HEK293 (cell line): ENCODE results near the gene EYA2.

Experiments
- CTCF ChIA-PET: fragments of 350-600 bp; formaldehyde crosslinking; extraction: SDS; loops from one replicate; lab custom pipeline; 2021; ENCODE audit warnings: antibody characterized with exemption; lab: Yijun Ruan, JAX
- POLR2A ChIA-PET: fragments of 300-600 bp; formaldehyde crosslinking; extraction: SDS; loops from one replicate; lab custom pipeline; 2020; ENCODE audit warnings: antibody characterized with exemption, inconsistent platforms; lab: Yijun Ruan, JAX
- H3K27ac ChIP-seq: fragments of 200-500 bp; sonication (Bioruptor generic); 2 replicates; pipeline ENCODE4 v1.5.1; 2014; ENCODE audit warnings: low read depth, low read length, control low read depth, inconsistent platforms; ENCODE audit errors: extremely low read depth
- H3K36me3 ChIP-seq, 2 experiments: fragments of 200-500 bp in 1 of 2; sonication (Bioruptor generic) in 1 of 2; 1 replicate in 1 of 2; 2 replicates in 1 of 2; pipeline ENCODE4 v1.5.1; 2014 to 2017; ENCODE audit warnings: inconsistent platforms in 2 of 2, low read length in 2 of 2; ENCODE audit not compliant: control insufficient read depth in 2 of 2, insufficient read depth in 1 of 2
- H3K4me1 ChIP-seq: fragments of 200-500 bp; sonication (Bioruptor generic); 2 replicates; pipeline ENCODE4 v1.5.1; 2014; ENCODE audit warnings: mild to moderate bottlenecking, low read length, inconsistent platforms; ENCODE audit not compliant: control insufficient read depth, insufficient read depth
- H3K4me3 ChIP-seq: 2 replicates; pipeline ENCODE4 v1.5.1; 2011; ENCODE audit warnings: low read depth, mild to moderate bottlenecking, control low read depth, low read length, moderate library complexity
- H3K9me3 ChIP-seq: fragments of 200-500 bp; sonication (Bioruptor generic); 2 replicates; pipeline ENCODE4 v1.5.1; 2014; ENCODE audit warnings: low read depth, low read length, inconsistent platforms; ENCODE audit not compliant: control insufficient read depth, insufficient read depth
- CTCF ChIP-seq: fragments of 450-650 bp; formaldehyde crosslinking; IDR thresholded peaks from 2 replicates; pipeline ENCODE4 v1.5.1; 2016; ENCODE audit warnings: missing biosample characterization, missing genetic modification characterization
- OSR2 ChIP-seq: fragments of 450-650 bp; formaldehyde crosslinking; IDR thresholded peaks from 2 replicates; pipeline ENCODE4 v1.5.1; 2016; ENCODE audit warnings: missing biosample characterization, missing genetic modification characterization
- REPIN1 ChIP-seq: fragments of 450-650 bp; formaldehyde crosslinking; IDR thresholded peaks from 2 replicates; pipeline ENCODE4 v1.5.1; 2017; ENCODE audit warnings: missing biosample characterization, missing genetic modification characterization, low read depth
- SCRT2 ChIP-seq: fragments of 450-650 bp; formaldehyde crosslinking; IDR thresholded peaks from 2 replicates; pipeline ENCODE4 v1.5.1; 2016; ENCODE audit warnings: missing biosample characterization, missing genetic modification characterization
- ZBTB17 ChIP-seq: fragments of 450-650 bp; formaldehyde crosslinking; IDR thresholded peaks from 2 replicates; pipeline ENCODE4 v1.5.1; 2016; ENCODE audit warnings: missing biosample characterization, missing genetic modification characterization
- ZBTB8A ChIP-seq: fragments of 450-650 bp; formaldehyde crosslinking; IDR thresholded peaks from 2 replicates; pipeline ENCODE4 v1.5.1; 2016; ENCODE audit warnings: missing biosample characterization, missing genetic modification characterization
- ZEB2 ChIP-seq: fragments of 450-650 bp; formaldehyde crosslinking; IDR thresholded peaks from 2 replicates; pipeline ENCODE4 v1.5.1; 2016; ENCODE audit warnings: missing biosample characterization, missing genetic modification characterization
- ZFP69B ChIP-seq: fragments of 450-650 bp; formaldehyde crosslinking; IDR thresholded peaks from 2 replicates; pipeline ENCODE4 v1.5.1; 2016; ENCODE audit warnings: missing biosample characterization, missing genetic modification characterization
- ZNF121 ChIP-seq: fragments of 450-650 bp; formaldehyde crosslinking; IDR thresholded peaks from 2 replicates; pipeline ENCODE4 v1.5.1; 2016; ENCODE audit warnings: missing biosample characterization, missing genetic modification characterization
- ZNF18 ChIP-seq: fragments of 450-650 bp; formaldehyde crosslinking; IDR thresholded peaks from 2 replicates; pipeline ENCODE4 v1.5.1; 2016; ENCODE audit warnings: missing biosample characterization, missing genetic modification characterization
- ZNF2 ChIP-seq: fragments of 450-650 bp; formaldehyde crosslinking; IDR thresholded peaks from 2 replicates; pipeline ENCODE4 v1.5.1; 2016; ENCODE audit warnings: missing biosample characterization, missing genetic modification characterization
- ZNF274 ChIP-seq, 2 experiments: fragments of 200-500 bp in 1 of 2; fragments of 450-650 bp in 1 of 2; sonication (Bioruptor generic) in 1 of 2; formaldehyde crosslinking in 1 of 2; IDR thresholded peaks; 2 replicates each; pipeline versions ENCODE4 v1.5.1 to v1.6.1; 2014 to 2016; ENCODE audit warnings: borderline replicate concordance in 1 of 2, inconsistent platforms in 1 of 2, low read length in 1 of 2, missing biosample characterization in 1 of 2, missing genetic modification characterization in 1 of 2
- ZNF37A ChIP-seq: fragments of 450-650 bp; IDR thresholded peaks from 2 replicates; pipeline ENCODE4 v1.5.1; 2018; ENCODE audit warnings: missing biosample characterization, missing genetic modification characterization
- ZNF510 ChIP-seq: fragments of 450-650 bp; formaldehyde crosslinking; IDR thresholded peaks from 2 replicates; pipeline ENCODE4 v1.5.1; 2018; ENCODE audit warnings: mild to moderate bottlenecking, missing genetic modification characterization, missing biosample characterization; ENCODE audit not compliant: insufficient replicate concordance
- ZNF561 ChIP-seq: fragments of 450-650 bp; IDR thresholded peaks from 2 replicates; pipeline ENCODE4 v1.5.1; 2018; ENCODE audit warnings: missing biosample characterization, missing genetic modification characterization, borderline replicate concordance
- ZNF580 ChIP-seq: fragments of 450-650 bp; formaldehyde crosslinking; IDR thresholded peaks from 2 replicates; pipeline ENCODE4 v1.5.1; 2016; ENCODE audit warnings: missing biosample characterization, missing genetic modification characterization
- ZNF600 ChIP-seq: fragments of 450-650 bp; formaldehyde crosslinking; IDR thresholded peaks from 2 replicates; pipeline ENCODE4 v1.5.1; 2016; ENCODE audit warnings: missing biosample characterization, missing genetic modification characterization
- ZNF654 ChIP-seq: fragments of 450-650 bp; formaldehyde crosslinking; IDR thresholded peaks from 2 replicates; pipeline ENCODE4 v1.5.1; 2016; ENCODE audit warnings: low read depth, missing biosample characterization, missing genetic modification characterization
- TF ChIP-seq, protein P1 (sequence below): fragments of 450-650 bp; formaldehyde crosslinking; IDR thresholded peaks from 2 replicates; pipeline ENCODE4; 2016; ENCODE audit warnings: missing biosample characterization, missing genetic modification characterization
- TF ChIP-seq, protein P2 (sequence below): fragments of 450-650 bp; formaldehyde crosslinking; IDR thresholded peaks from 2 replicates; pipeline ENCODE4 v1.5.1; 2016; ENCODE audit warnings: missing biosample characterization, missing genetic modification characterization, low read depth
- TF ChIP-seq, protein P3 (sequence below): fragments of 450-650 bp; formaldehyde crosslinking; IDR thresholded peaks from 2 replicates; pipeline ENCODE4 v1.5.1; 2016; ENCODE audit warnings: missing biosample characterization, missing genetic modification characterization

EYA2 gene

GRCh38 chr20:47195573-47195972, 300.9 kb downstream of the EYA2 start (continued):
- TF ChIP-seq CTCF (tag by site-specific recombination): no peak
- TF ChIP-seq ZNF121 (tag by site-specific recombination): no peak
- no peak for TF ChIP-seq ZNF580 (tag by site-specific recombination)
- TF ChIP-seq OSR2 (tag by site-specific recombination): no peak
- TF ChIP-seq, protein P1, sequence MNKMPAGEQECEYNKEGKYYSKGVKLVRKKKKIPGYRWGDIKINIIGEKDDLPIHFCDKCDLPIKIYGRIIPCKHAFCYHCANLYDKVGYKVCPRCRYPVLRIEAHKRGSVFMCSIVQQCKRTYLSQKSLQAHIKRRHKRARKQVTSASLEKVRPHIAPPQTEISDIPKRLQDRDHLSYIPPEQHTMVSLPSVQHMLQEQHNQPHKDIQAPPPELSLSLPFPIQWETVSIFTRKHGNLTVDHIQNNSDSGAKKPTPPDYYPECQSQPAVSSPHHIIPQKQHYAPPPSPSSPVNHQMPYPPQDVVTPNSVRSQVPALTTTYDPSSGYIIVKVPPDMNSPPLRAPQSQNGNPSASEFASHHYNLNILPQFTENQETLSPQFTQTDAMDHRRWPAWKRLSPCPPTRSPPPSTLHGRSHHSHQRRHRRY (tag by site-specific recombination): no peak
- no peak for TF ChIP-seq ZBTB17
- TF ChIP-seq ZNF18: no peak
- TF ChIP-seq ZNF654 (tag by site-specific recombination): no peak
- no peak for TF ChIP-seq REPIN1
- no peak for TF ChIP-seq ZNF510

DNA sequence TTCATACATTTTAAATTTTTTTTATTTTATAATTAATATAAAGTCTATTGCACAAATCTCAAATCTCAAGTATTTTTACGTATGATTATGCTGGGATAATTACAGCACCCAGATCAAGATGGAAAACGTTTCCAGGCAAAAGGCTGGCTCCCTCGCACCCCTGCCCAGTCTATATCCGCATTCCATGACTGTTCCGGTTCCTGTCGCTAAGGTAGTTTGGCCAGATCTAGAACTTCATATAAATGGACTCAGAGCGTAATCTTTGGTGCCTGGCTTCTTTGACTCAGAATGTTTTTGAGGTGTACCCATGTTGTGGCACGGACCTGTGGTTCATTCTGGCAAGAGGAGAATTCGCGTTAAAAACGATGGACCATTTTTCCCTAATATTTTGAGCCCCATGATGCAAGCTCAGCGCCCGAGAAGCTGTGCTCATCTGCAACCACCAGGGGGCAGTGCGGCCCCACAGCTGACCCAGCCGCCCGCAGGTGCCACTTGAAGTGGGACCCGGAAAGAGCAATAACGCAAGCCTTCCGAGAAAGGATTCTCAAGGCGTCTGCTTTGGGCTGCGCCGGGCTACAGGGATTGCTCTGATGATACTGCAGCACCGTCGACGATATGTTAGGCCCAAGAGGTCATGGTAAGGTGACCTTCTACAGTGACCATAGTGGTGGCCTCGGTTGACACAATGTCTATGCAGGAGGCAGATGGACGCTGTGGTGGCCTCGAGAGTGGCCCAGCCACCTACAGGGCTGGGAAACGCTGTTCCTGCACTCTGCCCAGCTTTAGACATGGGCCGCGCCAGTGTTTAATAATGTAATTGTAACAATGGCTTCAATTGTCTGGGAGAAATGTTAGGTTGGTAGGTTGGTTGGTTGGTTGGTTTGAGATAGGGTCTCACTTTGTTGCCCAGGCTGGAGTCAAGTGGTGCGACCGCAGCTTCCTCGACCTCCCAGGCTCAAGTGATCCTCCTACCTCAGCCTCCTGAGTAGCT, 301.7 kb downstream of the EYA2 start:
- CTCF ChIA-PET: interaction anchor here (0.6 to 4.2 kb wide), 13 partner anchors 9 to 1098 kb away, joined by 3 to 60 read pairs (median 4); no protein-coding TSS in a partner anchor
- POLR2A ChIA-PET: no interaction called here
- Histone ChIP-seq H3K4me3 (no peak overlapping the region), H3K9me3 (no peaks in the 10 kb centered on the region), H3K36me3 (no peaks in the 10 kb centered on the region), H3K27ac (no peak overlapping the region), H3K4me1 (no peaks in the 10 kb centered on the region)
- TF ChIP-seq ZFP69B (peak; percentile 96), ZNF600 (tag by site-specific recombination) (0 out of 2 replicates have a peak, but pooled peaks have one; percentile 25), ZNF561 (tag by site-specific recombination) (peak; percentile 25; the same call in 1 of the 2 replicates), ZNF37A (no peak), ZNF2 (tag by site-specific recombination) (0 out of 2 replicates have a peak, but pooled peaks have one; percentile 62), ZNF274 (IDR thresholded peaks at IDR 0.05; ENCODE audit: low read length) (no peak), ZNF274 (tag by site-specific recombination; IDR thresholded peaks at IDR 0.05; ENCODE audit: borderline replicate concordance) (no peak), ZBTB8A (peak; percentile 76), SCRT2 (tag by site-specific recombination) (peak; percentile 50; the same call in 1 of the 2 replicates), ZEB2 (tag by site-specific recombination) (peak; percentile 32; the same call in 1 of the 2 replicates), CTCF (tag by site-specific recombination) (peak; percentile 80)
- TF ChIP-seq, protein P2, sequence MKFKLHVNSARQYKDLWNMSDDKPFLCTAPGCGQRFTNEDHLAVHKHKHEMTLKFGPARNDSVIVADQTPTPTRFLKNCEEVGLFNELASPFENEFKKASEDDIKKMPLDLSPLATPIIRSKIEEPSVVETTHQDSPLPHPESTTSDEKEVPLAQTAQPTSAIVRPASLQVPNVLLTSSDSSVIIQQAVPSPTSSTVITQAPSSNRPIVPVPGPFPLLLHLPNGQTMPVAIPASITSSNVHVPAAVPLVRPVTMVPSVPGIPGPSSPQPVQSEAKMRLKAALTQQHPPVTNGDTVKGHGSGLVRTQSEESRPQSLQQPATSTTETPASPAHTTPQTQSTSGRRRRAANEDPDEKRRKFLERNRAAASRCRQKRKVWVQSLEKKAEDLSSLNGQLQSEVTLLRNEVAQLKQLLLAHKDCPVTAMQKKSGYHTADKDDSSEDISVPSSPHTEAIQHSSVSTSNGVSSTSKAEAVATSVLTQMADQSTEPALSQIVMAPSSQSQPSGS (tag by site-specific recombination): no peak
- TF ChIP-seq, protein P3, sequence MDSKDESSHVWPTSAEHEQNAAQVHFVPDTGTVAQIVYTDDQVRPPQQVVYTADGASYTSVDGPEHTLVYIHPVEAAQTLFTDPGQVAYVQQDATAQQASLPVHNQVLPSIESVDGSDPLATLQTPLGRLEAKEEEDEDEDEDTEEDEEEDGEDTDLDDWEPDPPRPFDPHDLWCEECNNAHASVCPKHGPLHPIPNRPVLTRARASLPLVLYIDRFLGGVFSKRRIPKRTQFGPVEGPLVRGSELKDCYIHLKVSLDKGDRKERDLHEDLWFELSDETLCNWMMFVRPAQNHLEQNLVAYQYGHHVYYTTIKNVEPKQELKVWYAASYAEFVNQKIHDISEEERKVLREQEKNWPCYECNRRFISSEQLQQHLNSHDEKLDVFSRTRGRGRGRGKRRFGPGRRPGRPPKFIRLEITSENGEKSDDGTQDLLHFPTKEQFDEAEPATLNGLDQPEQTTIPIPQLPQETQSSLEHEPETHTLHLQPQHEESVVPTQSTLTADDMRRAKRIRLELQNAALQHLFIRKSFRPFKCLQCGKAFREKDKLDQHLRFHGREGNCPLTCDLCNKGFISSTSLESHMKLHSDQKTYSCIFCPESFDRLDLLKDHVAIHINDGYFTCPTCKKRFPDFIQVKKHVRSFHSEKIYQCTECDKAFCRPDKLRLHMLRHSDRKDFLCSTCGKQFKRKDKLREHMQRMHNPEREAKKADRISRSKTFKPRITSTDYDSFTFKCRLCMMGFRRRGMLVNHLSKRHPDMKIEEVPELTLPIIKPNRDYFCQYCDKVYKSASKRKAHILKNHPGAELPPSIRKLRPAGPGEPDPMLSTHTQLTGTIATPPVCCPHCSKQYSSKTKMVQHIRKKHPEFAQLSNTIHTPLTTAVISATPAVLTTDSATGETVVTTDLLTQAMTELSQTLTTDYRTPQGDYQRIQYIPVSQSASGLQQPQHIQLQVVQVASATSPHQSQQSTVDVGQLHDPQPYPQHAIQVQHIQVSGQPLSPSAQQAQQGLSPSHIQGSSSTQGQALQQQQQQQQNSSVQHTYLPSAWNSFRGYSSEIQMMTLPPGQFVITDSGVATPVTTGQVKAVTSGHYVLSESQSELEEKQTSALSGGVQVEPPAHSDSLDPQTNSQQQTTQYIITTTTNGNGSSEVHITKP (tag by site-specific recombination): 0 out of 2 replicates have a peak, but pooled peaks have one; percentile 25
